ENCODE data around the gene AGAP1.

The AGAP1 gene

DNA sequence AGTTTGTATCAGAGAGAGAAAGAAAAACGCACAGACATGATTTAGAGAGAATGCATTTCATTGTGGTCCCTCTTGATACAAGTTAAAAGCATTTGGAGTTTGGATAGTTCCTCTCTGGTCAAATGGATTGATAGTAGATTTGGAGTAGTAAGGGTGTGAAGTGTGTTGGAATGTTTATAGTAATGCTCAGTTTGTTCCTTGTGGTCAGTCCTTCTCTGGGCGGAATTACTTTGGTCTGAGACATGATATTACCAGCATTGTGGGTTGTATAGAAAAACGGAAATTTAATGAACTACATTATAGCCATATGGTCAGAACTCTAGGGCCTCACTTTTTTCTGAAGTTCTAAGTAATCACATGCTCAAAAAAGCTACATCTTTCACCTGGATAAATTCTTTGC lies 178.9 kb downstream of the AGAP1 start:
- TF ChIP-seq, protein P1, sequence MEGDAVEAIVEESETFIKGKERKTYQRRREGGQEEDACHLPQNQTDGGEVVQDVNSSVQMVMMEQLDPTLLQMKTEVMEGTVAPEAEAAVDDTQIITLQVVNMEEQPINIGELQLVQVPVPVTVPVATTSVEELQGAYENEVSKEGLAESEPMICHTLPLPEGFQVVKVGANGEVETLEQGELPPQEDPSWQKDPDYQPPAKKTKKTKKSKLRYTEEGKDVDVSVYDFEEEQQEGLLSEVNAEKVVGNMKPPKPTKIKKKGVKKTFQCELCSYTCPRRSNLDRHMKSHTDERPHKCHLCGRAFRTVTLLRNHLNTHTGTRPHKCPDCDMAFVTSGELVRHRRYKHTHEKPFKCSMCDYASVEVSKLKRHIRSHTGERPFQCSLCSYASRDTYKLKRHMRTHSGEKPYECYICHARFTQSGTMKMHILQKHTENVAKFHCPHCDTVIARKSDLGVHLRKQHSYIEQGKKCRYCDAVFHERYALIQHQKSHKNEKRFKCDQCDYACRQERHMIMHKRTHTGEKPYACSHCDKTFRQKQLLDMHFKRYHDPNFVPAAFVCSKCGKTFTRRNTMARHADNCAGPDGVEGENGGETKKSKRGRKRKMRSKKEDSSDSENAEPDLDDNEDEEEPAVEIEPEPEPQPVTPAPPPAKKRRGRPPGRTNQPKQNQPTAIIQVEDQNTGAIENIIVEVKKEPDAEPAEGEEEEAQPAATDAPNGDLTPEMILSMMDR (IDR thresholded peaks at IDR 0.05): no peak

DNA sequence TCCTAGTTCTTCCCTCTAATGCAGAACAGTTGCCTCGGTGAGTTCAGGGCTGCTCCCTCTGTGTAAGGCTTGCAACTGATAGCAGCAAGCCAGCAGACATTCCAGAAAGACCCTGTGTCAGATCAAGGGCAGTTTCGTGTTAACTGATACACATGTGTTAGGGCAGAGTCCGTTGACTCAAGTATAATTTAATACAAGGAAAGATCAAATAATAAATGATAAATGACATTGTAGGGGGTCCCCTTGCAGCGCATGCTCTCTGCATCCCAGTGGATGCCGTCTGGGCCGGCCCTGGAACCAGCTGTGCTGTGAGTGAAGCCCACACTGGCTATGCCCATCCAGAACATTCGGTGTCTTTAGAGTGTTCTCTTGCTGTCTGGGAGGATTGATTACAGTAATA lies 180.3 kb downstream of the AGAP1 start:
- TF ChIP-seq, protein P1 (IDR thresholded peaks at IDR 0.05): no peak

DNA sequence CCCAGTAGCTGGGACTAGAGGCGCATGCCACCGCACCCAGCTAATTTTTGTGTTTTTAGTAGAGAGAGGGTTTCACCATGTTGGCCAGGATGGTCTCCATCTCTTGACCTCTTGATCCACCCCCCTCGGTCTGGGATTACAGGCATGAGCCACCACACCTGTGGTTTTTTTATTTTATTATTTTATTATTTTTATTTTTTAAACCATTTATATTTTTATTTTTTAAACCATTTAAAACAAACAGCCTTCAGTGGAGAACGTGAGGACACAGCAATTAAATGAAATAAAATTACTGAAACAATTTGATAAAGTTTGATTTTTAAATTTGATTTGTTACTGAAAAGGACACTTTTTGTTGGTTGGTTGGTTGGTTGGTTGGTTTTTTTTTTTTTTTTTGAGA lies 181.0 kb downstream of the AGAP1 start:
- TF ChIP-seq, protein P1 (IDR thresholded peaks at IDR 0.05): no peak

DNA sequence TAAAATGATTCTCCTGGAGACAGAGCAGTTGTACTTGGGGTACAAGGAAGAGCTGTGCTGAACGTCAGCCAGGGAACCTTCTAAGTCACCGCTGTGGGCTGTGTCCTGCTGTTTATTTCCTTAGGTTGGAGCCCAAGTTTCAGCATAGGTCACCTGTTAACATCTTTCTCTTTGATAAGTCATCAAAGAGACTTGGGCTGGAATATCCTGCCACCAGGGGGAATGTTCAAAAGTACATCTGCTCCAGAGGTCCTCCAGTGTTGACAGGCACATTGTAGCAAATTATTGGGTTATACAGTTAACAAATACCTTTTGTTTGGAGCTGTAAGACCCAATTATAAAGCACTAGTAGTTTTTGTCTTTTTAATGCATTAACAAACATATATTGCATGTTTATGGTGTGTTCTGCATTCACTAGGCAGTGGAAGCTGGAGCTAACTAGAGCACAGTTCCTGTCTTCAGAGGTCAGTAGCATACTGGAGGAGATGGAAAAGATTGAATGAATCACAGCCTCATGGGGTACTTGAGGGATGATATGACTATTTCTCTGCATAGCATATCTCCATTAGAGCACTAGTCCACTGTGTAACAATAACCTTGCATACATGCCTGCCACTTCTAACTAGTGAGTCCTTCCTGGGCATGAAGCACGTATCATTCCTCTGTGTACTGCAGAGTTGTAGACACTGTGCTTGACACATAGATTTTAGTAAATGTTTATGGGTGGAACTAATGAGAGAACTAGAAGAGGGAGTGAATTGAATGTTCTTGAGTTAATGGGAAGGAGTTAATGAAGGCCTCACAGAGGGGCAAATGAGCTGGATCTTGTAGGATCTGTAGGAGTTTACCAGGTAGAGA lies 182.1 kb downstream of the AGAP1 start:
- TF ChIP-seq, protein P1 (IDR thresholded peaks at IDR 0.05): no peak

DNA sequence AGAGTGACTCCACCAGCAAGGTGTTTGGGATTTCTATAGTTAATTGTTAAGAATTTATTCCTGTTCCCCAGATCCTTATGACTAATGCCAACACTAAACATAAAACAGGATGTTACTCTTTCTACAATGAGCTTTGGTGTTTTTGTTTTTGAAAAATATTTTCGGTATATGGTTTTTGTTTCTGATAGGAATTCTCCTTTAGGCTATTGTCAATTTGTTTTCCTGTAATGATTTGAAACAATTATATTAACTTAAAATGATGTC lies 182.6 kb downstream of the AGAP1 start:
- TF ChIP-seq, protein P1 (IDR thresholded peaks at IDR 0.05): no peak

DNA sequence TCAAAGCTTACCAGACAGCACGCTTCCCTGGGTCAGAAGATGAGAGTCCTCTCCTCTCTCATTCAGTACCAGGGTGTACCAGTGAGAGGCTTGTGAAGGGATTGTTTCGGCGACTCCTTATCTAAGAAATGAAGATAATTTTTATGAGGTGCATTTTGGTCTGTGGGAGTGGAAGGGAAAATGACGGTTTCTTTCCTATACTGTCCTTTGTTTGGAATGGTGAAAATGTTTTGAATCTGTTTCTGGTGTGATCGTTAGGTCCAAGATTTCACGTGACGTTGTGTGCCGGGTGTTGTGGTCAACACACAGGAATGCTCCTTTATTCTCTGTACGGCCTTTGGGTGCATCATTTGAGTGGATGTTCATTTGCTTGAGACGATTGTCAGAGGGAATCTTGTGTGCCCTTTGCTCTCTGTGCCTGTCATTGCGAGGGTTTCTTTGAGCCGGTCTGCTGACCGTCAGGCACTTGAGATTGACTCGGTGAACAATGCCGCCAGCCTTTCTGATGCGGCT lies 183.5 kb downstream of the AGAP1 start:
- TF ChIP-seq, protein P1 (IDR thresholded peaks at IDR 0.05): no peak

DNA sequence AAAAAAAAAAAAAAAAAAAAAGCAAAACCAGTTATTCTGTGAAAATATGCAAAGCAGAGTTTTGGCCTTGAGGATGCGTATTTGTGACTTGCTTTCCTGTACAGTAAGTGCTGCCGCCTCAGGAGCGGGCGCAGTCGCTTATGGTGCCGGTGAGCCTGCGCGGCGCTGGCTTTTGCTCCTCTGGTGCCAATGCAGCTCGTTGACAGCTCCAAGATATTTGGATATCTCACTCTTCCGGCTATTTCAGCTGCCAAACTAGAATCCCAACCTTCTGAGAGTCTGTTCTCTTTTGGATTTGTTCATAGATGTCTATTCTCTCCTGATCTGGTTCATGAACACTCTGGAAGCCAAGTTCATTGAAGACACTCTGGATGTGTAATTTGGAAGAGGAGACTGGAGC lies 184.1 kb downstream of the AGAP1 start:
- TF ChIP-seq, protein P1 (IDR thresholded peaks at IDR 0.05): no peak

Data from LNCAP (cell line).